ENCODE data around the gene GRIN1. TPM values are rescaled to one million over a fixed set of nuclear protein-coding genes. Genes with fewer than 3 reads are reported as not detected.

GRIN1 gene
- total and polyA plus RNA-seq, 10 of the 15 experiments (the other 5 are each of a cell fraction or from before 2014, with no cell fraction given) = 0.05 to 0.10 (median 0.06) TPM; not detected in 6

GRCh38 chr9:137187386-137187785 lies 48.4 kb downstream of the GRIN1 start:
- DNase-seq (ENCODE audit: low read depth, low spot score) (no peak), ATAC-seq (no peak), FAIRE-seq (no peak)
- ChIA-PET CTCF (interaction anchor here (1.3 to 2.0 kb wide), 3 partner anchors 36 to 152 kb away, joined by 3 to 18 read pairs (median 4); partner anchors contain the start of genes CYSRT1 and RNF208), POLR2A (interaction anchor here (0.9 to 4.6 kb wide), 4 partner anchors 16 to 36 kb away, joined by 3 to 22 read pairs (median 6); partner anchors contain the start of genes CYSRT1 and RNF208), RAD21 (ENCODE audit: unreplicated experiment) (interaction anchor here (0.8 to 3.6 kb wide), 6 partner anchors 14 to 57 kb away, joined by 3 to 23 read pairs (median 8); partner anchors contain the start of gene RNF208), SMC1A (ENCODE audit: uncharacterized antibody, unreplicated experiment) (interaction anchor here (1.0 to 2.5 kb wide), 3 partner anchors 17 to 240 kb away, joined by 4 to 13 read pairs (median 5); no protein-coding TSS in a partner anchor)
- Histone ChIP-seq H3K27ac (ENCODE audit: control insufficient read depth, insufficient read depth) (peak overlapping the region; percentile 77), H3K4me1 (ENCODE audit: control insufficient read depth, insufficient read depth, low read length) (peaks cover 22% of the 10 kb centered on the region), H3K27me3 (replicated peaks in 1 of 2; ENCODE audit: control insufficient read depth in 2 of 2, insufficient read depth in 2 of 2, low read length in 1 of 2) (no peaks in the 10 kb centered on the region), H3K36me3 (ENCODE audit: control insufficient read depth in 2 of 2, insufficient read depth in 2 of 2, low read length in 1 of 2) (peaks cover 7 to 21% of the 10 kb centered on the region in 2 experiments), H4K20me1 (ENCODE audit: control insufficient read depth, insufficient read depth) (peaks cover 7% of the 10 kb centered on the region; the same call in 1 of the 2 replicates), H3K9me3 (replicated peaks; ENCODE audit: control insufficient read depth, insufficient read depth, low read length) (no peaks in the 10 kb centered on the region), H3K9ac (ENCODE audit: control insufficient read depth, insufficient read depth, low read length) (peak overlapping the region; percentile 80), H3K4me2 (ENCODE audit: control insufficient read depth, insufficient read depth) (peak overlapping the region; percentile 93), H3K79me2 (ENCODE audit: control insufficient read depth, insufficient read depth, low read length) (peaks cover 35% of the 10 kb centered on the region), H2AFZ (ENCODE audit: control insufficient read depth, low read depth, low read length) (no peak overlapping the region), H3K4me3 (peak overlapping the region; percentile 99)
- 72% methylated on average over 15 of the region's 15 CpGs for WGBS (ENCODE audit: insufficient coverage, insufficient replicate concordance, low lambda C conversion rate, missing lambda C conversion rate)
- TF ChIP-seq RELA (IDR thresholded peaks at IDR 0.05; ENCODE audit: borderline replicate concordance, partially characterized antibody) (no peak), TARDBP (IDR thresholded peaks at IDR 0.05; ENCODE audit: borderline replicate concordance) (no peak), HDGF (IDR thresholded peaks at IDR 0.05) (no peak), SREBF2 (IDR thresholded peaks at IDR 0.05; ENCODE audit: low read length) (no peak), CBX3 (IDR thresholded peaks at IDR 0.05; ENCODE audit: borderline replicate concordance, low read depth) (no peak), RELB (IDR thresholded peaks at IDR 0.05; ENCODE audit: low read depth) (no peak), PAX8 (IDR thresholded peaks at IDR 0.05) (no peak), SMAD5 (IDR thresholded peaks at IDR 0.05; ENCODE audit: low read depth) (no peak), SPI1 (IDR thresholded peaks at IDR 0.05; ENCODE audit: borderline replicate concordance, insufficient read depth, low read depth, low read length) (no peak), RB1 (IDR thresholded peaks at IDR 0.05; ENCODE audit: borderline replicate concordance) (no peak), E4F1 (IDR thresholded peaks at IDR 0.05; ENCODE audit: borderline replicate concordance, partially characterized antibody) (no peak), NR2F1 (conservative IDR thresholded peaks at IDR 0.05) (no peak), ZNF274 (IDR thresholded peaks at IDR 0.05; ENCODE audit: insufficient read depth, insufficient read length) (no peak)
- TF ChIP-seq, protein P1, sequence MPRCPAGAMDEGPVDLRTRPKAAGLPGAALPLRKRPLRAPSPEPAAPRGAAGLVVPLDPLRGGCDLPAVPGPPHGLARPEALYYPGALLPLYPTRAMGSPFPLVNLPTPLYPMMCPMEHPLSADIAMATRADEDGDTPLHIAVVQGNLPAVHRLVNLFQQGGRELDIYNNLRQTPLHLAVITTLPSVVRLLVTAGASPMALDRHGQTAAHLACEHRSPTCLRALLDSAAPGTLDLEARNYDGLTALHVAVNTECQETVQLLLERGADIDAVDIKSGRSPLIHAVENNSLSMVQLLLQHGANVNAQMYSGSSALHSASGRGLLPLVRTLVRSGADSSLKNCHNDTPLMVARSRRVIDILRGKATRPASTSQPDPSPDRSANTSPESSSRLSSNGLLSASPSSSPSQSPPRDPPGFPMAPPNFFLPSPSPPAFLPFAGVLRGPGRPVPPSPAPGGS (IDR thresholded peaks at IDR 0.05; ENCODE audit: borderline replicate concordance, insufficient read depth, low read depth, low read length, poor library complexity, severe bottlenecking) = no peak
- no TSS peak for BruUV-seq (replicated peaks)
- intact Hi-C loops (cut with micrococcal nuclease; ENCODE audit: unreplicated experiment) (loop anchor here (5.0 kb wide), 2 partner anchors 35 to 60 kb away; partner anchors contain the start of gene RNF208), in situ Hi-C loops (cut with MboI) (no loop called here)
